ENCODE results near the gene ARFRP1. TPM values are rescaled to one million over a fixed set of nuclear protein-coding genes. Genes with fewer than 3 reads are reported as not detected.
"Not testable (repeated sequence)": the region's sequence is repeated elsewhere in the genome, so short reads cannot be mapped to it uniquely, and the experiment has no call there.

The ARFRP1 gene
- total RNA-seq, 1 experiment from 2014 or later: 15.1 TPM

GRCh38 chr20:63730189-63730733, 22.5 kb upstream of the ARFRP1 start:
- not testable (repeated sequence) for H2AFZ ChIP-seq (ENCODE audit: low read length); H3K9ac ChIP-seq (ENCODE audit: low read length); H3K27me3 ChIP-seq (ENCODE audit: low read length); H3K4me1 ChIP-seq (ENCODE audit: low read length); DNase-seq; H3K9me2 ChIP-seq (replicated peaks; ENCODE audit: insufficient read depth, low read length); H3K4me3 ChIP-seq (ENCODE audit: low read length); H3K9me3 ChIP-seq (ENCODE audit: low read length); H3K27ac ChIP-seq (ENCODE audit: low read length); H3K4me2 ChIP-seq (ENCODE audit: low read depth, low read length, poor library complexity, severe bottlenecking); H4K20me1 ChIP-seq (ENCODE audit: insufficient read depth, low read depth, low read length); H3K36me3 ChIP-seq (ENCODE audit: insufficient read depth, low read length)
- H3K79me2 ChIP-seq (ENCODE audit: low read length): peaks cover 22% of the 10 kb centered on the region

- Histone ChIP-seq H3K36me3 (ENCODE audit: insufficient read depth, low read length) (peaks cover 22% of the 10 kb centered on the region), H3K79me2 (ENCODE audit: low read length) (peaks cover 36% of the 10 kb centered on the region)
- H3K9ac ChIP-seq (ENCODE audit: low read length); H4K20me1 ChIP-seq (ENCODE audit: insufficient read depth, low read depth, low read length); DNase-seq; H3K9me3 ChIP-seq (ENCODE audit: low read length); H3K27ac ChIP-seq (ENCODE audit: low read length); H3K4me3 ChIP-seq (ENCODE audit: low read length); H3K4me2 ChIP-seq (ENCODE audit: low read depth, low read length, poor library complexity, severe bottlenecking); H3K9me2 ChIP-seq (replicated peaks; ENCODE audit: insufficient read depth, low read length); H3K4me1 ChIP-seq (ENCODE audit: low read length); H2AFZ ChIP-seq (ENCODE audit: low read length); H3K27me3 ChIP-seq (ENCODE audit: low read length): not testable (repeated sequence)
Observed at GRCh38 chr20:63722967-63723622, 15.3 kb upstream of the ARFRP1 start.

GRCh38 chr20:63718996-63719395, 11.2 kb upstream of the ARFRP1 start:
- Histone ChIP-seq H3K4me3 (ENCODE audit: low read length) (no peak overlapping the region), H3K4me2 (ENCODE audit: low read depth, low read length, poor library complexity, severe bottlenecking) (no peak overlapping the region), H2AFZ (ENCODE audit: low read length) (no peak overlapping the region), H3K4me1 (ENCODE audit: low read length) (no peaks in the 10 kb centered on the region), H3K27me3 (ENCODE audit: low read length) (no peaks in the 10 kb centered on the region), H3K9me2 (replicated peaks; ENCODE audit: insufficient read depth, low read length) (no peaks in the 10 kb centered on the region), H4K20me1 (ENCODE audit: insufficient read depth, low read depth, low read length) (no peaks in the 10 kb centered on the region), H3K79me2 (ENCODE audit: low read length) (peaks cover 59% of the 10 kb centered on the region), H3K36me3 (ENCODE audit: insufficient read depth, low read length) (peaks cover 47% of the 10 kb centered on the region), H3K27ac (ENCODE audit: low read length) (no peak overlapping the region), H3K9me3 (ENCODE audit: low read length) (no peaks in the 10 kb centered on the region), H3K9ac (ENCODE audit: low read length) (no peak overlapping the region)
- no peak for DNase-seq

- no peaks in the 10 kb centered on the region for H3K9me2 ChIP-seq (replicated peaks; ENCODE audit: insufficient read depth, low read length)
- peaks cover 65% of the 10 kb centered on the region for H3K36me3 ChIP-seq (ENCODE audit: insufficient read depth, low read length)
- no peaks in the 10 kb centered on the region for H3K4me1 ChIP-seq (ENCODE audit: low read length)
- H3K9me3 ChIP-seq (ENCODE audit: low read length): no peaks in the 10 kb centered on the region
- no peaks in the 10 kb centered on the region for H3K27me3 ChIP-seq (ENCODE audit: low read length)
- no peak for DNase-seq
- H3K4me3 ChIP-seq (ENCODE audit: low read length): no peak overlapping the region
- peaks cover 75% of the 10 kb centered on the region for H3K79me2 ChIP-seq (ENCODE audit: low read length)
- no peak overlapping the region for H3K4me2 ChIP-seq (ENCODE audit: low read depth, low read length, poor library complexity, severe bottlenecking)
- no peak overlapping the region for H2AFZ ChIP-seq (ENCODE audit: low read length)
- H4K20me1 ChIP-seq (ENCODE audit: insufficient read depth, low read depth, low read length): no peaks in the 10 kb centered on the region
- no peak overlapping the region for H3K27ac ChIP-seq (ENCODE audit: low read length)
- no peak overlapping the region for H3K9ac ChIP-seq (ENCODE audit: low read length)
Observed at GRCh38 chr20:63714858-63715257, 7.1 kb upstream of the ARFRP1 start.

- peaks cover 11% of the 10 kb centered on the region for H3K4me1 ChIP-seq (ENCODE audit: low read length)
- DNase-seq: no peak
- no peak overlapping the region for H3K4me3 ChIP-seq (ENCODE audit: low read length)
- H3K79me2 ChIP-seq (ENCODE audit: low read length): peaks cover 81% of the 10 kb centered on the region
- H4K20me1 ChIP-seq (ENCODE audit: insufficient read depth, low read depth, low read length): peaks cover 5% of the 10 kb centered on the region; the same call in 1 of the 2 replicates
- no peak overlapping the region for H3K27ac ChIP-seq (ENCODE audit: low read length)
- H3K4me2 ChIP-seq (ENCODE audit: low read depth, low read length, poor library complexity, severe bottlenecking): no peak overlapping the region
- no peak overlapping the region for H2AFZ ChIP-seq (ENCODE audit: low read length)
- H3K9me2 ChIP-seq (replicated peaks; ENCODE audit: insufficient read depth, low read length): no peaks in the 10 kb centered on the region
- no peaks in the 10 kb centered on the region for H3K9me3 ChIP-seq (ENCODE audit: low read length)
- no peak overlapping the region for H3K9ac ChIP-seq (ENCODE audit: low read length)
- no peaks in the 10 kb centered on the region for H3K27me3 ChIP-seq (ENCODE audit: low read length)
- peaks cover 50% of the 10 kb centered on the region for H3K36me3 ChIP-seq (ENCODE audit: insufficient read depth, low read length)
Observed at GRCh38 chr20:63712191-63712590, 4.4 kb upstream of the ARFRP1 start.

GRCh38 chr20:63711085-63711645, 3.4 kb upstream of the ARFRP1 start:
- peaks cover 13% of the 10 kb centered on the region; the same call in 1 of the 2 replicates for H4K20me1 ChIP-seq (ENCODE audit: insufficient read depth, low read depth, low read length)
- H3K4me1 ChIP-seq (ENCODE audit: low read length): peaks cover 17% of the 10 kb centered on the region
- no peak overlapping the region for H3K27ac ChIP-seq (ENCODE audit: low read length)
- no peak overlapping the region for H3K9ac ChIP-seq (ENCODE audit: low read length)
- peaks cover 84% of the 10 kb centered on the region for H3K79me2 ChIP-seq (ENCODE audit: low read length)
- H3K9me2 ChIP-seq (replicated peaks; ENCODE audit: insufficient read depth, low read length): no peaks in the 10 kb centered on the region
- no peaks in the 10 kb centered on the region for H3K9me3 ChIP-seq (ENCODE audit: low read length)
- no peak overlapping the region for H3K4me2 ChIP-seq (ENCODE audit: low read depth, low read length, poor library complexity, severe bottlenecking)
- H3K36me3 ChIP-seq (ENCODE audit: insufficient read depth, low read length): peaks cover 44% of the 10 kb centered on the region
- H2AFZ ChIP-seq (ENCODE audit: low read length): no peak overlapping the region
- H3K27me3 ChIP-seq (ENCODE audit: low read length): no peaks in the 10 kb centered on the region
- no peak for DNase-seq
- H3K4me3 ChIP-seq (ENCODE audit: low read length): no peak overlapping the region

GRCh38 chr20:63709149-63709527, 1.4 kb upstream of the ARFRP1 start:
- Histone ChIP-seq H4K20me1 (ENCODE audit: insufficient read depth, low read depth, low read length) (peaks cover 13% of the 10 kb centered on the region; the same call in 1 of the 2 replicates), H2AFZ (ENCODE audit: low read length) (no peak overlapping the region), H3K9me2 (replicated peaks; ENCODE audit: insufficient read depth, low read length) (no peaks in the 10 kb centered on the region), H3K4me3 (ENCODE audit: low read length) (peak overlapping the region; percentile 97), H3K79me2 (ENCODE audit: low read length) (peaks cover 73% of the 10 kb centered on the region), H3K4me1 (ENCODE audit: low read length) (peaks cover 20% of the 10 kb centered on the region), H3K27ac (ENCODE audit: low read length) (no peak overlapping the region), H3K4me2 (ENCODE audit: low read depth, low read length, poor library complexity, severe bottlenecking) (peak overlapping the region; percentile 94), H3K9me3 (ENCODE audit: low read length) (no peaks in the 10 kb centered on the region), H3K9ac (ENCODE audit: low read length) (peak overlapping the region; percentile 94), H3K27me3 (ENCODE audit: low read length) (no peaks in the 10 kb centered on the region), H3K36me3 (ENCODE audit: insufficient read depth, low read length) (peaks cover 44% of the 10 kb centered on the region)
- DNase-seq: no peak

GRCh38 chr20:63708301-63709148, 749 bp upstream of the ARFRP1 start:
- Histone ChIP-seq H3K4me1 (ENCODE audit: low read length) (peaks cover 20% of the 10 kb centered on the region), H3K9ac (ENCODE audit: low read length) (peak overlapping the region; percentile 94), H3K4me3 (ENCODE audit: low read length) (peak overlapping the region; percentile 97), H3K27me3 (ENCODE audit: low read length) (no peaks in the 10 kb centered on the region), H2AFZ (ENCODE audit: low read length) (no peak overlapping the region), H3K9me2 (replicated peaks; ENCODE audit: insufficient read depth, low read length) (no peaks in the 10 kb centered on the region), H3K36me3 (ENCODE audit: insufficient read depth, low read length) (peaks cover 39% of the 10 kb centered on the region), H4K20me1 (ENCODE audit: insufficient read depth, low read depth, low read length) (peaks cover 13% of the 10 kb centered on the region; the same call in 1 of the 2 replicates), H3K27ac (ENCODE audit: low read length) (no peak overlapping the region), H3K4me2 (ENCODE audit: low read depth, low read length, poor library complexity, severe bottlenecking) (peak overlapping the region; percentile 94), H3K9me3 (ENCODE audit: low read length) (no peaks in the 10 kb centered on the region), H3K79me2 (ENCODE audit: low read length) (peaks cover 71% of the 10 kb centered on the region)
- DNase-seq: no peak

Measured in Karpas-422 (cell line).